PC-9 (cell line): ENCODE measurements around the gene GPR142. TPM values are rescaled to one million over a fixed set of nuclear protein-coding genes. Genes with fewer than 3 reads are reported as not detected.

Source experiments
- BruUV-seq: library from RNA; stranded (reverse); fragments of 400-500 nt; replicated peaks from 2 replicates; lab custom pipeline; 2021; lab: Mats Ljungman, UMichigan
- CTCF ChIA-PET: fragments of 300-600 bp; sonication (Branson Sonifier 250); formaldehyde crosslinking; loops from one replicate; lab custom pipeline; 2022; ENCODE audit warnings: antibody characterized with exemption; lab: Charles Lee
- POLR2A ChIA-PET: fragments of 300-600 bp; sonication (Branson Sonifier 250); formaldehyde crosslinking; loops from one replicate; lab custom pipeline; 2022; ENCODE audit warnings: antibody characterized with exemption; ENCODE audit not compliant: unreplicated experiment; lab: Charles Lee
- DNase-seq, 2 experiments: peaks; one replicate each; pipeline versions ENCODE4 v3.0.0 to v3.0.0-alpha.2; 2015 to 2022; ENCODE audit warnings: mixed read lengths in 1 of 2
- H2AFZ ChIP-seq: fragments of 200-600 bp; sonication (generic); 2 replicates; pipeline ENCODE4 v1.8.1; 2017; ENCODE audit warnings: antibody characterized with exemption
- H3F3A ChIP-seq: fragments of 200-600 bp; sonication (generic); 2 replicates; pipeline ENCODE4 v1.8.1; 2017; ENCODE audit warnings: antibody characterized with exemption, mild to moderate bottlenecking, low read depth; ENCODE audit not compliant: insufficient read depth
- H3K27ac ChIP-seq: fragments of 200-600 bp; sonication (generic); 2 replicates; pipeline ENCODE4 v1.6.1; 2016; ENCODE audit warnings: mixed run types
- H3K27me3 ChIP-seq: fragments of 200-600 bp; sonication (generic); 2 replicates; pipeline ENCODE4 v1.6.1; 2016; ENCODE audit warnings: low read depth, mixed run types; ENCODE audit not compliant: insufficient read depth
- H3K36me3 ChIP-seq: fragments of 200-600 bp; sonication (generic); 2 replicates; pipeline ENCODE4 v1.6.1; 2016; ENCODE audit warnings: low read depth, mixed run types
- H3K4me1 ChIP-seq: fragments of 200-600 bp; sonication (generic); replicated peaks from 2 replicates; pipeline ENCODE4 v1.6.1; 2016; ENCODE audit warnings: mixed run types; ENCODE audit not compliant: insufficient read depth
- H3K4me2 ChIP-seq: fragments of 200-600 bp; sonication (generic); 2 replicates; pipeline ENCODE4 v1.6.1; 2017; ENCODE audit warnings: mixed run types
- H3K4me3 ChIP-seq: fragments of 200-600 bp; sonication (generic); 2 replicates; pipeline ENCODE4 v1.6.1; 2016; ENCODE audit warnings: mixed run types
- H3K79me2 ChIP-seq: fragments of 200-600 bp; sonication (generic); 2 replicates; pipeline ENCODE4 v1.6.1; 2017; ENCODE audit warnings: low read depth, mixed run types
- H3K9me2 ChIP-seq: fragments of 200-600 bp; sonication (generic); 2 replicates; pipeline ENCODE4 v1.8.1; 2017; ENCODE audit warnings: mild to moderate bottlenecking; ENCODE audit not compliant: insufficient read depth
- H3K9me3 ChIP-seq: fragments of 200-600 bp; sonication (generic); 2 replicates; pipeline ENCODE4 v1.8.1; 2016; ENCODE audit warnings: low read depth; ENCODE audit not compliant: insufficient read depth
- H4K20me1 ChIP-seq: fragments of 200-600 bp; sonication (generic); 2 replicates; pipeline ENCODE4 v1.8.1; 2017; ENCODE audit not compliant: insufficient read depth
- EZH2 ChIP-seq: fragments of 200-600 bp; sonication (generic); IDR thresholded peaks from 2 replicates; pipeline ENCODE4 v1.8.0; 2017; ENCODE audit warnings: antibody characterized with exemption, low read depth
- intact Hi-C: fragments of 100-400 bp; cut with micrococcal nuclease; formaldehyde crosslinking; loops from one replicate; pipeline ENCODE4 v1.10.0; 2022; ENCODE audit not compliant: unreplicated experiment
- total RNA-seq: library from RNA; stranded (reverse); gene quantifications from 2 replicates; pipeline ENCODE4 v1.2.3, GENCODE V29; 2021
- TF ChIP-seq, protein P1 (sequence below): fragments of 200-600 bp; sonication (generic); conservative IDR thresholded peaks from 2 replicates; pipeline ENCODE4 v1.6.1; 2017; ENCODE audit warnings: mixed run types, antibody characterized with exemption, mild to moderate bottlenecking, moderate library complexity

The GPR142 gene
- total RNA-seq, 1 experiment from 2014 or later = not detected

DNA sequence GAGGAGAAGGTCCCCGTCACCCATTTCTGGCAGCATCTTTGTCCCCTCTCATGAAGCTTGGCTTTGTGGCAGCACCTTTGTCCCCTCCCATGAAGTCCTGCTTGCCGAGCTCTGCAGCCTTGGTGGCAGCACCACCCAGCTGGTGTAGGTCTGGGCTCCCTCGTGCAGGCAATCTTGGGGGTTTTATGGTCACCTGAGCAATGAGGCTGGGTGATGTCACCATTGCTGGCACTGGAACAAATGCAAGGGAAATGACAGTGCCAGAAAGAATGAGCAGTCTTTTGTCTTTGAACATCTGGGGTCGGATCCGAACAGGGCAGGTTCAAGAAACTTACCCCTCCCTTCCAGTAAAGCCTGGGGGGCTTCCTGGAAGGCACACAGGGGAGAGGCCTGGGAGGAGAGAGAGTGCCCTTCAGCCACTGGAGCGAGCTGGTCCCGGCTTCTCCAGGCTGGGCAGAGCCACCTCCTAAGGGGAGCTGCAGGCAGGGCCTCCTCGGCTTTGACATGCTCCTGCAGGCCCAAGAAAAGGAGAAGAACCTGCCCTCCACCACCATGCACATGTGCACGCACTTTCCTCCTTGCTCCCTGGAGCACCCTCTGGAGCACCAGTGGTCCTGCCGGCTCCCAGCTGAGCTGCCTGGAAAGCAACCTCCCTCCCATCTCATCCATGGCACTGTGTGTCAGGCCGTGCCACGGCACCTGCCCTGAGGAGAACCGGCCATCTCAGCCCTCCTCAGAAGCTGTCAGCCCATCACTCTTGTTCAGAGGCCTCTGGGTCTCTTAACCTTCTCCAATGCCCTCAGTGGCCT is 21.7 kb upstream of the GPR142 start:
- CTCF ChIA-PET = no interaction called here
- no peak overlapping the region for H3K4me3 ChIP-seq
- H3K4me1 ChIP-seq = no peaks in the 10 kb centered on the region
- POLR2A ChIA-PET = no interaction called here
- intact Hi-C loops = no loop called here
- no peak overlapping the region for H3K4me2 ChIP-seq
- H2AFZ ChIP-seq = no peak overlapping the region
- H3K79me2 ChIP-seq = no peaks in the 10 kb centered on the region
- no peaks in the 10 kb centered on the region for H3K9me2 ChIP-seq
- no peaks in the 10 kb centered on the region for H3K9me3 ChIP-seq
- H4K20me1 ChIP-seq = no peaks in the 10 kb centered on the region
- H3K36me3 ChIP-seq = no peaks in the 10 kb centered on the region
- H3K27ac ChIP-seq = no peak overlapping the region
- no peaks in the 10 kb centered on the region for H3F3A ChIP-seq
- BruUV-seq = no TSS peak
- H3K27me3 ChIP-seq = peaks cover 97% of the 10 kb centered on the region
- no peak for DNase-seq
- no peak for TF ChIP-seq EZH2
- TF ChIP-seq, protein P1, sequence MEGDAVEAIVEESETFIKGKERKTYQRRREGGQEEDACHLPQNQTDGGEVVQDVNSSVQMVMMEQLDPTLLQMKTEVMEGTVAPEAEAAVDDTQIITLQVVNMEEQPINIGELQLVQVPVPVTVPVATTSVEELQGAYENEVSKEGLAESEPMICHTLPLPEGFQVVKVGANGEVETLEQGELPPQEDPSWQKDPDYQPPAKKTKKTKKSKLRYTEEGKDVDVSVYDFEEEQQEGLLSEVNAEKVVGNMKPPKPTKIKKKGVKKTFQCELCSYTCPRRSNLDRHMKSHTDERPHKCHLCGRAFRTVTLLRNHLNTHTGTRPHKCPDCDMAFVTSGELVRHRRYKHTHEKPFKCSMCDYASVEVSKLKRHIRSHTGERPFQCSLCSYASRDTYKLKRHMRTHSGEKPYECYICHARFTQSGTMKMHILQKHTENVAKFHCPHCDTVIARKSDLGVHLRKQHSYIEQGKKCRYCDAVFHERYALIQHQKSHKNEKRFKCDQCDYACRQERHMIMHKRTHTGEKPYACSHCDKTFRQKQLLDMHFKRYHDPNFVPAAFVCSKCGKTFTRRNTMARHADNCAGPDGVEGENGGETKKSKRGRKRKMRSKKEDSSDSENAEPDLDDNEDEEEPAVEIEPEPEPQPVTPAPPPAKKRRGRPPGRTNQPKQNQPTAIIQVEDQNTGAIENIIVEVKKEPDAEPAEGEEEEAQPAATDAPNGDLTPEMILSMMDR = no peak

GRCh38 chr17:74347646-74348045 is 19.7 kb upstream of the GPR142 start:
- Histone ChIP-seq H2AFZ (no peak overlapping the region), H3K27me3 (peaks cover 87% of the 10 kb centered on the region), H3F3A (no peaks in the 10 kb centered on the region), H4K20me1 (no peaks in the 10 kb centered on the region), H3K4me3 (no peak overlapping the region), H3K4me2 (no peak overlapping the region), H3K9me2 (no peaks in the 10 kb centered on the region), H3K36me3 (no peaks in the 10 kb centered on the region), H3K27ac (no peak overlapping the region), H3K79me2 (no peaks in the 10 kb centered on the region), H3K9me3 (no peaks in the 10 kb centered on the region), H3K4me1 (no peaks in the 10 kb centered on the region)
- no TSS peak for BruUV-seq
- CTCF ChIA-PET = interaction anchor here (0.6 kb wide), 1 partner anchor 16 kb away, joined by 3 read pairs; no protein-coding TSS in a partner anchor
- intact Hi-C loops = no loop called here
- TF ChIP-seq, protein P1 = no peak
- no peak for TF ChIP-seq EZH2
- POLR2A ChIA-PET = no interaction called here
- DNase-seq = no peak

- POLR2A ChIA-PET = interaction anchor here (0.6 kb wide), 1 partner anchor 140 kb away, joined by 3 read pairs; no protein-coding TSS in a partner anchor
- intact Hi-C loops = no loop called here
- BruUV-seq = no TSS peak
Observed at GRCh38 chr17:74349120-74349519, 18.2 kb upstream of the GPR142 start.

More at GRCh38 chr17:74349120-74349519, 18.2 kb upstream of the GPR142 start:
- H3K36me3 ChIP-seq = no peaks in the 10 kb centered on the region
- H3K4me3 ChIP-seq = no peak overlapping the region
- H3K9me2 ChIP-seq = no peaks in the 10 kb centered on the region
- H4K20me1 ChIP-seq = no peaks in the 10 kb centered on the region
- H3K27me3 ChIP-seq = peaks cover 87% of the 10 kb centered on the region
- no peaks in the 10 kb centered on the region for H3K9me3 ChIP-seq
- H3K79me2 ChIP-seq = no peaks in the 10 kb centered on the region
- H2AFZ ChIP-seq = no peak overlapping the region
- no peak overlapping the region for H3K27ac ChIP-seq
- no peaks in the 10 kb centered on the region for H3K4me1 ChIP-seq
- no peaks in the 10 kb centered on the region for H3F3A ChIP-seq
- CTCF ChIA-PET = no interaction called here
- no peak for DNase-seq
- no peak overlapping the region for H3K4me2 ChIP-seq
- TF ChIP-seq EZH2 = no peak
- TF ChIP-seq, protein P1 = no peak
